ENCODE data around the gene TADA1.

DNA sequence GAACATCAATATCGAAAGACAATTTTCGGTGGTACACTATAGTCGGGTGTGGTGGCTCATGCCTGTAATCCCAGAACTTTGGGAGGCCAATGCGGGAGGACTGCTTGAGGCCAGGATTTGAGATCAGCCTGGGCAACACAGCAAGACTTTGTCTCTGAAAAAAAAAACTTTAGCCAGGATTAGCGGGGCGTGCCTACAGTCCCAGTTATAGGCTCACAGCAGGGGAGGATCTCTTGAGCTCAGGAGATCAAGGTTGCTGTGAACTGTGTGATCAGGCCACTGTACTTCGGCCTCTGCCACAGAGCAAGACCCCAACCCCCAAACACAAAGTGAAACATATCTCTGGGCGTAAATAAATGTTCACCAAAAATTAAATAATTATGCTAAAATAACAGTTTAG lies 1.6 kb downstream of the TADA1 start:
- TF ChIP-seq, protein P1, sequence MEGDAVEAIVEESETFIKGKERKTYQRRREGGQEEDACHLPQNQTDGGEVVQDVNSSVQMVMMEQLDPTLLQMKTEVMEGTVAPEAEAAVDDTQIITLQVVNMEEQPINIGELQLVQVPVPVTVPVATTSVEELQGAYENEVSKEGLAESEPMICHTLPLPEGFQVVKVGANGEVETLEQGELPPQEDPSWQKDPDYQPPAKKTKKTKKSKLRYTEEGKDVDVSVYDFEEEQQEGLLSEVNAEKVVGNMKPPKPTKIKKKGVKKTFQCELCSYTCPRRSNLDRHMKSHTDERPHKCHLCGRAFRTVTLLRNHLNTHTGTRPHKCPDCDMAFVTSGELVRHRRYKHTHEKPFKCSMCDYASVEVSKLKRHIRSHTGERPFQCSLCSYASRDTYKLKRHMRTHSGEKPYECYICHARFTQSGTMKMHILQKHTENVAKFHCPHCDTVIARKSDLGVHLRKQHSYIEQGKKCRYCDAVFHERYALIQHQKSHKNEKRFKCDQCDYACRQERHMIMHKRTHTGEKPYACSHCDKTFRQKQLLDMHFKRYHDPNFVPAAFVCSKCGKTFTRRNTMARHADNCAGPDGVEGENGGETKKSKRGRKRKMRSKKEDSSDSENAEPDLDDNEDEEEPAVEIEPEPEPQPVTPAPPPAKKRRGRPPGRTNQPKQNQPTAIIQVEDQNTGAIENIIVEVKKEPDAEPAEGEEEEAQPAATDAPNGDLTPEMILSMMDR (IDR thresholded peaks at IDR 0.05; ENCODE audit: low read depth, low read length, missing input control), result no peak
- TF ChIP-seq YY1 (IDR thresholded peaks at IDR 0.05), result no peak
- TF ChIP-seq, protein P2, sequence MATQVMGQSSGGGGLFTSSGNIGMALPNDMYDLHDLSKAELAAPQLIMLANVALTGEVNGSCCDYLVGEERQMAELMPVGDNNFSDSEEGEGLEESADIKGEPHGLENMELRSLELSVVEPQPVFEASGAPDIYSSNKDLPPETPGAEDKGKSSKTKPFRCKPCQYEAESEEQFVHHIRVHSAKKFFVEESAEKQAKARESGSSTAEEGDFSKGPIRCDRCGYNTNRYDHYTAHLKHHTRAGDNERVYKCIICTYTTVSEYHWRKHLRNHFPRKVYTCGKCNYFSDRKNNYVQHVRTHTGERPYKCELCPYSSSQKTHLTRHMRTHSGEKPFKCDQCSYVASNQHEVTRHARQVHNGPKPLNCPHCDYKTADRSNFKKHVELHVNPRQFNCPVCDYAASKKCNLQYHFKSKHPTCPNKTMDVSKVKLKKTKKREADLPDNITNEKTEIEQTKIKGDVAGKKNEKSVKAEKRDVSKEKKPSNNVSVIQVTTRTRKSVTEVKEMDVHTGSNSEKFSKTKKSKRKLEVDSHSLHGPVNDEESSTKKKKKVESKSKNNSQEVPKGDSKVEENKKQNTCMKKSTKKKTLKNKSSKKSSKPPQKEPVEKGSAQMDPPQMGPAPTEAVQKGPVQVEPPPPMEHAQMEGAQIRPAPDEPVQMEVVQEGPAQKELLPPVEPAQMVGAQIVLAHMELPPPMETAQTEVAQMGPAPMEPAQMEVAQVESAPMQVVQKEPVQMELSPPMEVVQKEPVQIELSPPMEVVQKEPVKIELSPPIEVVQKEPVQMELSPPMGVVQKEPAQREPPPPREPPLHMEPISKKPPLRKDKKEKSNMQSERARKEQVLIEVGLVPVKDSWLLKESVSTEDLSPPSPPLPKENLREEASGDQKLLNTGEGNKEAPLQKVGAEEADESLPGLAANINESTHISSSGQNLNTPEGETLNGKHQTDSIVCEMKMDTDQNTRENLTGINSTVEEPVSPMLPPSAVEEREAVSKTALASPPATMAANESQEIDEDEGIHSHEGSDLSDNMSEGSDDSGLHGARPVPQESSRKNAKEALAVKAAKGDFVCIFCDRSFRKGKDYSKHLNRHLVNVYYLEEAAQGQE (IDR thresholded peaks at IDR 0.05), result no peak
- TF ChIP-seq RAD21 (IDR thresholded peaks at IDR 0.05), result peak; percentile 10 to 25
